Activated CD8-positive, alpha-beta memory T cell treated with anti-CD3 and anti-CD28 coated beads, Interleukin-2, amount 50 U/mL, for 48 hours (primary cell): ENCODE measurements around the gene FUT1.
"Not testable (repeated sequence)": the region's sequence is repeated elsewhere in the genome, so short reads cannot be mapped to it uniquely, and the experiment has no call there.

Source experiments
- DNase-seq: peaks from one replicate; pipeline ENCODE4 v3.0.0-alpha.2; 2020

FUT1 gene

DNA sequence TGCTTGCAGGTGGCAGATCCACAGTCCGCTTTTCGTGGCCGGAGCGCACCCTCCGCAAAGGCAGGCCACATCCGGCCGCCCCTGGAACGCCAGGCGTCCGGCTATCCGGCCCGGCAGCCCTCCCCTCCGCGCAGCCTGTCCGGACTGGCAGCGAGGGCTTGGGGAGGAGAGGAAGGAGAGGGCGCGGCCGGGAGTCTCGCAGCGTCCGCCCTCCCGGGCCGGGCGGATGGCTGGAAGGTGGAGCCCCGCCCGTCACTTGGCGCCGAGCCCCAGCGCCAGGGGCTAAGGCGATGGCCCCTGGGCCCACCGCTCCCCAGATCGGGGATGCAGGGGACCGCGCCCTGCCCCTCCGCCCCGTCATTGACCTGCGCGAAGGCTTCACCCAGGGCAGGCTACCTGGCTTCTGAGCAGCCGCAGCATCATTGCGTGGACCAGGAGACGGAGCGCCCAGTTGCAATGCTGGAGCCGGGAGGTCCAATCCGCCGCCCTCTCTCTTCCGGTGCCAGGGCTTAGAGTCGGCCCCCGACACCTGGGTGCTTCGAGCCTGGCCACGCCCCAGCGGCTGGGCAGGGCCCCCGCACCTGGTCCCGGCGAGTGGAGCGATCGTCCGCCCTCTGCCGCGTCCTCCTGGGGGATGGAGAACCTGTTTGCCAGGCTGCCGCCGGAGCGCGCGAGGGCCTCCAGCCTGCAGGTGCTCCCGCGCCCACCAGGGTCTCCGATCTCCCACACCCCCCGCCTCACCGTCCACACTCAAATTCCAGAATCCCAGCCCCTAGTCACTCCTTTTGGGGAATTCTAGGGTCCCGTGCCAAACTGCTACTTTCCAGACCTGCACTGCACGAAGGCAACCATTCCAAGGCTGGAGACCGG, at the start of gene FUT1:
FUT1 (minus strand) TSS at position 146 of the 870 bp plus-strand sequence. CDS start 1,360 bp downstream, outside the sequence.
- peak; percentile 67 for DNase-seq

DNA sequence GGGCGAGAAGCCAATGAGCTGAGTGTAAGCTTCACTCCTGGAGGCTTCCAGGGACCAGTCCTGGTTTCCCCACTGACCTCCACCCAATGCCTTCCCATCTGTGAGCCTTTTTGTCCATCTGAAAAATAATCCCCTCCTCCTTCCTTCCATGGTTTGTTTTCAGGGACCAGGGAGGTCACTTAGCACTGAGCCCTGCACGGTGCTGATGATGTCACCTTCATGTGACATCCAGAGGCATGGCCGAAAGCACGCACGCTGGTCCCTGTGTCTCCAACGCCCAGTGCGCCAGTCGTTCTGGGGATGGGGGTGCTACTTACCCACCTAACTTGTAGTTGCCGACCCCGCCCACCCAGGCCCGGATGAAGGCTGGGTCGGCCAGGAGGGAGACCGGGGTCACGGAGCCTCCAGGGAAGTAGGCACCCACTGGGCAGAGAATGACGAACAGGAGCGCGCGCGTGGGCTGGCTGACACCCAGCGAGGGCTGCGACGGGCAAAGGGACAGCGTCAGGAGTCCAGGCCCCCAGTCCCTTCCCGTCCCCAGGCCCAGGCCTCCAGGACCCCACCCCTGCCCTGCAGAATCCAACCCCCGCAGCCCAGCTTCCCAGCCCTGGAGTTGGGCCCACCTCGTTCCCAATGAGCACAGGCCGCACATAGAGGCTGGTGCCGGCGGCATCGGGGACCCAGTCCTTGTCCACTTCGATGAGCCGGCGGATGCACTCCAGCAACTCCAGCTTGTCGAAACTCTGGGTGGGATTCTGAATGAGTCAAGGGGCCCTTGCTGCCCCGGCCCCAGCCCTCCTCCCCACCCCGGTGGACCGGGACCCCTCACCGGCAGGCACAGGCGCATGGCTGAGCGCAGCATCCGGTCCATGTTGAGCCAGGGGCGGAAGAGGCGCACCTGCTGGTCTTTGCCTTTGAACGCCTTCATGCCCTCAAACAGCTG, 47.2 kb upstream of the FUT1 start:
- DNase-seq: no peak

DNA sequence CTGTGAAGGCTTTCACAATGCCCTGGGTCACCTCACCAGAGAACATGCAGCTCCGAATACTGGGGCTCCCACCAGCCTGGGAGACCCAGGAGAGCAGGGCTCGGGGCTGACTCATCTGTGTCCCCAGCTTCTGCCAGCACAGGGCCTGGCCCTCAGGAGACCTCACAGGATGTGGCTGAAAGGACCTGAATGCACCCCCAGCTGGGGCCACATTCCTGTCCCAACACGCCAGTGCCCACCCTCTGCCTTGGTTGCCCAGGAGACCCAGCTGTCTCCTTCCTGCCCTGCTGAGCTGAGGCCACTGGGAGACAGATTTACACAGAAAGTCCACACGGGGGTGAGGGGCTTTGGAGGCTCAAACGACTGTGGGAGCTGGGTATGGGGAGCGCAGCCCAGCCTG, 46.5 kb upstream of the FUT1 start:
- no peak for DNase-seq

DNA sequence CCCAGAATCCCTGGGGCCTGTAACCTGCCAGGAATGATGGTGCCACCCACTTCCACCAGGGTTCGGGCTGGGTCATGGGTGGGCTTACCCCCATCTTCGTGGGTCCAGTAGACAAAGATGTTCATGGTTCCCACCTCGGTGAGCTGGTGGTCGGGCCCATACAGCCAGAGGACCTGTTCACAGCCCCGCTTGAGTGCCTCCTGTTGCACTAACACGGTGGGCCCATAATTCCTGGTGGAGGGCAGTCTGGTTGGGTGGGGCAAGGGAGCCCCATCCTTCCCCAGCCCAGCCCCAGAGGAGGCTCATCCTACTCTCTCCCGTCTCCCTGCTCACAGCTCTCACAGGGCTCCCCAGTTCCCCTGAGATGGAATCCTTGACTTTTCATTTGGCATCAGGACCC, 44.7 kb upstream of the FUT1 start:
- no peak for DNase-seq

DNA sequence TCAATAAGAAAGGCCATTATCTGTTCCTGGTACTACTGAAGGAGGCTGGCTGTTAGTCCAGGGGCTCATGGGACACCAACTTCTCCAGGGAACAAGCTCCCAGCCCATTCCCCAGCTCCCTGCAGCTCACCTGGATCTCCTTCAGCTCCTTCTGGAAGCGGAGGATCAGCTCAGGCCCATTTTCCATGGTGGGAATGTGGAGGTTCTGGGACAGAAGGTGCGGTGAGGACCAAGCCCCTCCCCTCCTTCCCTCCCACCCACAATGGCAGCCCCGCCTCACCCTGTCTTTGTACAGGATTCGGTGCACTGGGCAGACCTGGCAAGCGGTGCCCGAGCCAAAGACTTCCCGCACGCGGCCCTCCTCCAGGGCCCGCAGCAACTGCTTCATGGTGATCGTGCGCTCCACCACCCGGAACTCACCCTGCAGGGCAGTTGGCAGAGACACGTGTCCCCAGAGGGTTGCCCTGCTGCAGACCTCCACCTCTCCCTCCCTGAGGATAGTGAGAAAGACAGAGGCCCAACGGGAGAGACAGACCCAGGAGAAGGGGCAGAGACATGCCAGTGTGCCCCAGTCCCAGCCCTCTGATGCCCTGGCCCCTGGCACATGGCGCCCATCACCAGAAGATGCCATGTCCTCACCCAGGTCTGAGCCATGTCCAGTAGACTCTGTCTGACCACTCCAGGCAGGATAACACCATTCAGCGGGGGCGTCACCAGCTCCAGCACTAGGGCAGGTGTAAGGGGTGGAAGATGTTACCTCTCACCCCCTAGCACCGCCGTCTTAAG, 44.0 kb upstream of the FUT1 start:
- no peak for DNase-seq

DNA sequence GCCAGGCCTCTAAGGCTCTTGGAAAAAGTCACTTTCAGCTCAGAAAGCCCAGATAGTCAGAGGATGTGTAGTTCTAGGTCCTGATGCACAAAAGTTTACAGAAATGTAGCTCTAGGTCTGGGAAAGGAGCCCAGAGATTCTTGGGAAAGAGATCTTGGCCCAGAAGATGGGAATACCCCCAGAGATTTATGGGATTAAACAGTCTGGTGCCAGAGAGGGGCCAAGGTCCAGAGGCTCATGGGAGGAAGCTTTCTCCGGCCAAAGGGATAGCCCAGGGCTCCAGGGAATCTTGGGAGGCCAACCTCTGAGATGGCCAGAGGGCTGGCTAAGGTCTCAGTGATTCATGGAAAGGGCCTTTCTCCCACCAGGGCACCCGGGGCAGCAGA, 43.2 kb upstream of the FUT1 start:
- no peak for DNase-seq

DNA sequence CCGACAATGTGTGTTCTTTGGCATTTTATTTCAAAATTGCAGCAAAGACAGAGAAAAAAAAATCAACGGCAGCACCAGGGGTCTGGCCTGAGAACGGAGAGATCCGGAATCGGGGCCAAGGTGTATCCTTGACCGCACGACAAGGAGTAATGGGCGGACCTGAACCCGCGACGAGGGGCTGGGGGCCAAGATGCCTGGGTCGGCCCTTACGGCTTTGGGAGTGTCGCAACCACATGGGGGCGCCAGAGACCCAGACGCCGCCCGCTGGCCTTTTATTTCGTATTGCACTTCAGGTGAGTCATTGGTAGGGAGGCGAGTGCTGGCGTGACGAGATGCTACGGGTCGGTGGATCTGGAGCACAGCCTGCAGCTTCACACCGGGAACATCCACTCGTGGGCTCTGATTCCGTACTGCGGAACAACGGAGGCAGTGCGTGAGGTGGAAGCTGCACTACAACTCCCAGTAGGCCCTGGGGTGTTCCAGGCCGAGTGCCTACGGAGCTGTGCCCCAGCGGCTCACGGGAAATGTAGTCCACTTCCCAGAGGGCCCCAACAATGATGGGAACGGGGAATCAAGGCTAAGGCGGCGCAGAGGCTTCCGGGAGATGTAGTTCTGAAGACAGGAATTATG, 42.7 kb upstream of the FUT1 start:
- DNase-seq: peak; percentile 93

DNA sequence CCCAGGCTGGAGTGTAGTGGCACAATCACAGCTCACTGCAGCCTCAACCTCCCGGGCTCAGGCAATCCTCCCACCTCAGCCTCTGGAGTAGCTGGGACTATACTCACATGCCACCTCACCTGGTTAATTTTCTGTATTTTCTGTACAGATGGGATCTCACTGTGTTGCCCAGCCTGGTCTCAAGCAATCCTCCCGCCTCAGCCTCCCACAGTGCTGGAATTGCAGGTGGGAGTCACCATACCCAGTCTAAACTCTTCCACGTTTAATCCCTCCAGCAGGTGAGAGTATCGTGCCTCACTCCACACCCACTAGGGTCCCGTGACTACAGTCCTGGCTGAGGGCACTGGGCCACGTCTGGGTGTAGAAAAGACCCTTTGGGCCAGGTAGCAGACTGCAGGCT, 41.9 kb upstream of the FUT1 start:
- no peak for DNase-seq

DNA sequence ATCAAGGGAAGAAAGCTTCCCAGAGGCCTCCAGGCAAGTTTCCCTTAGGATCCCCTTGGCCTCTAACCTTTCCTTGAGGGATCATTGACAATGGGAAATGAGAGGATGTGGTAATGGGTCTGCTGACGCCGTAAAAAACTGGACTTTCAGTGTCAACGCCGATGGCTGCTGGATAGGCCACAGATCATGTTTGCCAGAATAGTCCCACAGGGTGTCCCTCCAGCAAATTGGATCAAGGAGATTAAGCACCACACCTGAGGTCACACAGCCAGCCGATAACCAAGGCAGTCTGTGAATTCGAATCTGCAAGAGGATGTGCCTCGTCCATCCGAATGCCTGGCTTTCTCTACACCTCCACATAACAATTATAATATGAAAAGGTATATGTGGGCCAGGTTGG, 40.8 kb upstream of the FUT1 start:
- no peak for DNase-seq

DNA sequence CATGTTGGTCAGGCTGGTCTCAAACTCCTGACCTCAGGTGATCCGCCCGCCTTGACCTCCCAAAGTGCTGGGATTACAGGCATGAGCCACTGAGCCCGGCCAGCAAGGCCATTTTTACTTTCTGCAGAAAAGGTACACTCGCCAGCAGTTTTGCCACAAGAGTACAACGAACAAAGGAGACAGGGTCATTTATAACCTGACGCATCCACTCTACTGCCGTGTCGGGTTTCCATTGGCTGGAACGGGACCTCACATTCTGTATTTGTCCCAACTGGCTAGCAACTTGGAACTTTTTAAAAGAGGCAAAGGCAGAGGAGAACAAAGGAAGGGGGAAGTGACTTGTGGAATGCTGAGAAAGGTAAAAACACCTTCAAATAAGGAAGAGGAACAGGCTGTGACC, 34.9 kb upstream of the FUT1 start:
- DNase-seq: not testable (repeated sequence)

DNA sequence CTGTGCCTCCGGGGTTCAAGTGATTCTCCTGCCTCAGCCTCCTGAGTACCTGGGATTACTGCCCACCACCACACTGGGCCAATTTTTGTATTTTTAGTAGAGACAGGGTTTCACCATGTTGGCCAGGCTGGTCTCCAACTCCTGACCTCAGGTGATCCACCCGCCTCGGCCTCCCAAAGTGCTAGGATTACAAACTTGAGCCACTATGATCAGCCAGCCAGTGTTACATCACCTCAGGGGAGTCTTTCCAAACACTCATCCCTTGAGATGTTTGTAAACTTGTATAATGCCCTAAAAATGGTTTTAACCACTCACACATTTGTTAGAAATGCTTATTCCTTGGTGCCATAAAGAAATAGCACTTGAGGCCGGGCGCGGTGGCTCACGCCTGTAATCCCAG, 34.0 kb upstream of the FUT1 start:
- DNase-seq: not testable (repeated sequence)

DNA sequence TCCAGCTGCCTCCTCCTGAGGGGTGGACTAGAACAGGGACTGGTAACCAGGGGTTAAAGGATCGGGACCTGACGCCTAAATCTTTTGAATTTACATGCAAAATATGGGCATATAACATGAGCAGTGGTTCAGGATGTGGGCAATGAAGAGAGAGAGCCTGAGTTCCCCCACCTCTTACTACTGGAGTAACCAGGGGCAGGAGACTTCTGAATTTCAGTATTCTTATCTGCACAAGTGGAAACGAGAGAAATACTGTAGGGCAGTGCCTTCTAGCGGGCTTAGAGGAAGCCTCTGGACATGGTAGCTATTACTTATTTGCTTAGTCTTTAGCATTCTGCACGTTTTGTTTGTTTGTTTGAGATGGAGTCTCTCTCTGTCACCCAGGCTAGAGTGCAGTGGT, 32.1 kb upstream of the FUT1 start:
- DNase-seq: no peak

DNA sequence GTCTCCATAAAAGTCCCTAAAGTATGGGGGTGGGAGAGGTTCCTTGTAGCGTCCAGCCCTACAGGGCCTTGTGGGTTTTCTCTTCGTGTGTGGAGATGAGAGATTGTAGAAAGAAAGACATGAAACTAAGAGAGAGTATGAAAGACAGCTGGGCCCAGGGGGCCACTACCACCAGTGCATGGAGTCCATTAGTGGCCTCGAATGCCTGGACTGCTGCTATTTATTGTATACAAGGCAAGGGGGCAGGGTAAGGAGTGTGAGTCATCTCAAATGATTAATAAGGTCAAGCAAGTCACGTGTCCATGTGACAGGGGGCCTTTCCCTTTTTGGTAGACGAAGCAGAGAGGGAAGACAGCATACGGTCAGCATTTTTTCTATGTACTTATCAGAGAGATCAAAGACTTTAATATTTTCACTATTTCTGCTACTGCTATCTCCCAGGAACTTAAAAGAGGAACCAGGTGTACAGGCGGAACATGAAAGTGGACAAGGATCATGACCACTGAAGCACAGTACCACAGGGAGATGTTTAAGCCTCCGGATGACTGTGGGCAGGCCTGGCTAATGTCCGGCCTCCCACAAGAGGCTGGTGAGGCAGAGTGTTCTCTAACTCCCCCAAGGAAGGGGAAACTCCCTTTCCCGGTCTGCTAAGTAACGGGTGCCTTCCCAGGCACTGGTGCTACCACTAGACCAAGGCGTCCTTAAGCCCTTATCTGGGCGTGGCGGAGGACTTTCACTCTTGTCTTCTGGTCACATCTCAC, 28.4 kb upstream of the FUT1 start:
- DNase-seq: no peak

DNA sequence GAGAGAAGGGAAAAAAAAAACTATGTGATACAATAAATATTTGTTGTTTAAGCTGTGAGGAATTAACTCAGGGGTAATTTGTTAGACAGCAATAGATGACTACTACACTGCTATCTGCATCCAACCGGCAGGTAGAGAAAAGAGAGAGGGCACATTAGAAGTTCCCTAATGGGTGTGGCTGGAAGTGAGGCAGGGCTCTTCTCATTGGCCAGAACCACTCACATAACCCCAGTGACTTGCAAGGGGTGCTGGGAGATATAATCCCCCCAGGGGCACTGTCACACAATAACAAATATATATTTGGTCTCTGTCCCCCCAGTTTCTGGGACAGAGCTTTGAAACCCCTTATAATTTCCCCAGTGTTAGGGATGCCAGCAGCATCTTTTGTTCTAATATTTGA, 27.2 kb upstream of the FUT1 start:
- no peak for DNase-seq

DNA sequence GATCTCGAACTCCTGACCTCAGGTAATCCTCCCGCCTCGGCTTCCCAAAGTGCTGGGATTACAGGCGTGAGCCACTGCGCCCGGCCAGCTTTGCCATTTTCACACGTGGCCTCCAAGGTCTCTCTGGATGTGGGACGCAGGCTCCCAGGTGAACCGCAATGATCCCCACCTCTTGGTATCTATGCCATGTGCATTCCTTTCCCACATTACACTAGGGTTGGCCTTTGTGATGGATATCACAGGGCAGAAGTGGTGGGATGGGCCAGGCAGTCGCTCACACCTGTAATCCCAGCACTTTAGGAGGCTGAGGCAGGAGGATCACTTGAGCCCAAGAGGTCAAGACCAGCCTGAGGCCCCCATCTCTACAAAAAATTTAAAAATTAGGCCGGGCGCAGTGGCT, 25.3 kb upstream of the FUT1 start:
- no peak for DNase-seq

DNA sequence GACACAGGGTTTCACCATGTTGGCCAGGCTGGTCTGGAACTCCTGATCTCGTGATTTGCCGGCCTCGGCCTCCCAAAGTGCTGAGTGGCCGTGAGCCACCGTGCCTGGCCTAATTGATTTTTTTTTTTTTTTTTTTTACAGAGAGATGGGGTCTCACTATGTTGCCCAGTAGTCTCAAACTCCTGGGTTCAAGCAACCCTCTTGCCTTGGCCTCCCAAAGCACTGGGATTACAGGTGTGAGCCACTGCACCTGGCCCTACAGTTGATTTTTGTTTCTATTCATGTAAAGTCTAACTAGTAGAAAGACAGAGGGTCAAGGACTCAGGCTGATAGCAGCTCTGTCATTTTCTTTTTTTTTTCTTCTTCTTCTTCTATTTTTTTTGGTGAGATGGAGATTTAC, 24.7 kb upstream of the FUT1 start:
- no peak for DNase-seq

DNA sequence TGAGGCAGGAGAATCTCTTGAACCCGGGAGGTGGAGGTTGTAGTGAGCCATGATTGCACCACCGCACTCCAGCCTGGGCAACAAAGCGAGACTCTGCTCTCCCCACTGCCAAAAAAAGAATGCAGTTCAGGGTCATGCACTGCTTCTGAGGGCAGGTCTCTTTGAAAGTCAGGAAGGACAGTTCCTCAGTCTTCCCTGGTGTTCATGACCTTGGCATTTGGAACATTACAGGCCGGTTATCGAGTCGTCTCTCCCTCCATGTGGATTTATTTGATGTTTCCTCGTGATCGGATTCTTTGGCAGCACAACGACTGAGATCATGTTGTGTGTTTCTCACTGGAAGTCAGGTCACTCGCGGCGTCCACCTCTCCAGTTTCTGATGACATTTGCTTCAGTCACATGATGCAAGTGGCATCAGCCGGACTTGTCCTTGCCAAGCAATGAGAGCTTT, 20.1 kb upstream of the FUT1 start:
- no peak for DNase-seq

DNA sequence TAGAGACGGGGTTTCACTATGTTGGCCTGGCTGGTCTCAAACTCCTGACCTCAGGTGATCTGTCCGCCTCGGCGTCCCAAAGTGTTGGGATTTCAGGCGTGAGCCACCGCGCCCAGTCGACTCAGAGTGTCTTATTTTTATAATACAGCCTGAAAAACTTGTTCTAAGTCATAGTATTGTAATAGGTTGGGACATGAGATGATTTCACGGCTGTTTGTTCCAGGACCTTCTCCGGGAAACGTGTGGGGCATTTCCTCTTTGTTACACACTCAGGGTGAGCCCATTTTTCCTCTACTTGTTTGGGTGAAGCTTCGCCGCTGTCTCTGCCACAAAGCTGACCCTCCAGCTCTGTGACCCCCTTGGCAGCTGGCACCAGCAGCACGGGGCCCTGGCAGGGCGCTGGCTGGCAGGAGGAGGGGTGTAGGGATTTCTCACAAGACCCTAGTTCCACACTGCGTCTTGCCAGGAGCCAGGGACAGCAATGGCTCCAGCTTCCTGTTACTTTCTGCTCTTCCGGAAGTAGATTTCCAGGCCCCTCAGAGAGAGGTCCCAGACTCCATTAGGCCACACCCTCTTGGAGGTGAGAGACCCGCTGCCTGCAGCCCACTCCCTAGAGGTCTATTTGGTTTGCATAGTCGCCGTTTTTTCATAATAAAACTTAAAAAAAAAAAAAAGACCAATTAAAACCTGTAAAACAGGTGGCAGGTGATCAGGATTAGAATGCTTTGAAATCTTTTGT, 18.5 kb upstream of the FUT1 start:
- DNase-seq: no peak

DNA sequence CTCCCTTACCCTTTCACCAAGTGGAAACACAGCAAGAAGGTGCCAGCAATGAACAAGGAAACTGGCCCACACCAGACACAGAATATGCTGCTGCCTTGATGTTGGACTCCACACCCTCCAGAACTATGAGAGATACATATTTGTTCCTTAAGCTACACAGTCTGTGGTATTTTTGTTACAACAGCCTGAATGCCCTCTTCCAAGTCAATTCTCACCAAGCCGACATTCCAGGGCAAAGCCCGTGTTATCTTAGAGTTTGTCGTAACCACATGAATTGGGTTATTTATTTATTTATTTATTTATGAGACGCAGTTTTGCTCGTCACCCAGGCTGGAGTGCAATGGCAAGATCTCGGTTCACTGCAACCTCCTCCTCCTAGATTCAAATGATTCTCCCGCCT, 17.8 kb upstream of the FUT1 start:
- no peak for DNase-seq

DNA sequence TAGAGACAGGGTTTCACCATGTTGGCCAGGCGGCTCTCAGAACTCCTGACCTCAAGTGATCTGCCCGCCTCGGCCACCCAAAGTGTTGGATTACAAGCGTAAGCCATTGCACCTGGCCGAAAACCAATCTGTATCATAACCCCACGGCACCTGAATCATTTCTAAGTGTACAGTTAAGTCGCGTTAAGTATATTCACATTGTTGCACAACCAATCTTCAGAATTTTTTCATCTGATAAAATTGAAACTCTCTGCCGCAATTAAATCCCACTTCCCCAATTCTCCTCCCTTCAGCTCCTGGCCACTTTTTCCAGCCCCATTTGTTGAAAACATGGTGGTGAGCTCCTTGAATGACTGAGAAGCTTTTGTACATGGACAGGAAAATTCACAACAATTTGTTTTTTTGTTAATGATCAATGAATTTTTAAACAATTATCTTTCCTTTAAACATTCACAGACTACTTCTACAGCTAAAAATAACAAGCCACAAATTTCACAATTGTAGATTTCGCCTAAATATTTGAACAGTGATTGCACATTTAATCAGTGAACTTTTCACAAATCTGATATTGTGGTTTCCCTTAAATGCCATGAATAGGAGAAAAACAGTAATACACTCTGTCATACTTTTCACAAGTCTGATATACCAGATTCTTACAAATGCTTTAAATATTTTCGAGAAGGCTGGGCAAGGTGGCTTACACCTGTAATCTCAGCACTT, 16.7 kb upstream of the FUT1 start:
- DNase-seq: no peak
